Muscle layer of colon (tissue), 2 donors: ENCODE data around the gene RBFOX1.

Source experiments
- H3K27ac ChIP-seq: one replicate; pipeline ENCODE4 v1.7.0; 2013; ENCODE audit warnings: low read depth, mild to moderate bottlenecking, low read length, moderate library complexity
- H3K27me3 ChIP-seq, 2 donors: one replicate each; pipeline ENCODE4 v1.7.0; 2013; ENCODE audit warnings: low read length in 2 of 2, mild to moderate bottlenecking in 2 of 2; ENCODE audit not compliant: insufficient read depth in 2 of 2, control insufficient read depth in 1 of 2
- H3K36me3 ChIP-seq: one replicate; pipeline ENCODE4 v1.7.0; 2013; ENCODE audit warnings: mild to moderate bottlenecking, low read length; ENCODE audit not compliant: insufficient read depth
- H3K4me1 ChIP-seq: one replicate; pipeline ENCODE4 v1.7.0; 2013; ENCODE audit warnings: mild to moderate bottlenecking, low read length; ENCODE audit not compliant: insufficient read depth
- H3K4me3 ChIP-seq, 2 donors: one replicate each; pipeline ENCODE4 v1.7.0; 2013; ENCODE audit warnings: low read length in 2 of 2, low read depth in 1 of 2, mild to moderate bottlenecking in 1 of 2, moderate library complexity in 1 of 2
- H3K9ac ChIP-seq: one replicate; pipeline ENCODE4 v1.7.0; 2013; ENCODE audit warnings: low read length
- H3K9me3 ChIP-seq: one replicate; pipeline ENCODE4 v1.7.0; 2013; ENCODE audit warnings: mild to moderate bottlenecking, low read length
- donor health status: abdominal sarcoma.
- donor health status: Adenocarcinoma of cecum.

RBFOX1 gene

GRCh38 chr16:7315813-7316212, 16.8 kb upstream of the RBFOX1 start:
- H3K27ac ChIP-seq = no peak overlapping the region
- peaks cover 0 to 6% of the 10 kb centered on the region in 2 donors for H3K27me3 ChIP-seq
- H3K9me3 ChIP-seq = no peaks in the 10 kb centered on the region
- H3K4me3 ChIP-seq = no peak overlapping the region
- H3K4me1 ChIP-seq = no peaks in the 10 kb centered on the region
- H3K36me3 ChIP-seq = no peaks in the 10 kb centered on the region
- H3K9ac ChIP-seq = no peak overlapping the region

DNA sequence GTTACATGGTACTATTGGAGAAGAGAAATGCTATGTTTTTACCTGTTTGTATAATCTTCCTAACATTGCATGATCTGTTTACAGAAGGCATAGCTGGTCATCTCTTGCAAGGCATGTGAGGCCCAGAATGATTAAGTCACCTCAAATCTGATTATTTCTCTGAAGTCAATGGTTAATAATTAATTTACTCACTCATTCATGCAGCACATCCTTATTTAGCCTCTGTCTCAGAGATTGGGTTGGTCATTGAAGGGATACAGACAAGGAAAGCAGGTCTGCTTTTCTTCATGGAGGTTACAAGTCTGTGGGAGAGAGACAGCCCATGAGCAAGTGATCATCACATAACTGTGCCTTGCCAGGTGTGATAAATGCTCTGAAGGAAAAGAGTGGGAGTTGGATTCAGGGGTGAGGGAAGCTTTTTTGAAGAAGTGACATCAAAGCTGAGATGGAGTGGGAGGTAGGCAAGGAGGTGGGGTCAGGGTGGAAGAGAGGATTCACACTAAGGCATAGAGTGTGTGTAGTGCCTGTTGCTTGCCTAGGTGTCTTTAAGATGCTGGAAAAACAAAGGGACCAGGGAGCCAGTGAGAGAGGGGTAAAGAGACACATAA, 16.3 kb upstream of the RBFOX1 start:
- Histone ChIP-seq H3K27me3 (peaks cover 0 to 6% of the 10 kb centered on the region in 2 donors), H3K9me3 (no peaks in the 10 kb centered on the region), H3K36me3 (no peaks in the 10 kb centered on the region), H3K4me3 (no peak overlapping the region), H3K27ac (no peak overlapping the region), H3K9ac (no peak overlapping the region), H3K4me1 (no peaks in the 10 kb centered on the region)

- H3K9ac ChIP-seq = no peak overlapping the region
- H3K36me3 ChIP-seq = no peaks in the 10 kb centered on the region
- no peak overlapping the region for H3K27ac ChIP-seq
- no peak overlapping the region for H3K4me3 ChIP-seq
- no peaks in the 10 kb centered on the region for H3K4me1 ChIP-seq
- H3K9me3 ChIP-seq = no peaks in the 10 kb centered on the region
- no peaks in the 10 kb centered on the region for H3K27me3 ChIP-seq
These were observed 14.7 kb upstream of the RBFOX1 start for GRCh38 chr16:7317982-7318381.

DNA sequence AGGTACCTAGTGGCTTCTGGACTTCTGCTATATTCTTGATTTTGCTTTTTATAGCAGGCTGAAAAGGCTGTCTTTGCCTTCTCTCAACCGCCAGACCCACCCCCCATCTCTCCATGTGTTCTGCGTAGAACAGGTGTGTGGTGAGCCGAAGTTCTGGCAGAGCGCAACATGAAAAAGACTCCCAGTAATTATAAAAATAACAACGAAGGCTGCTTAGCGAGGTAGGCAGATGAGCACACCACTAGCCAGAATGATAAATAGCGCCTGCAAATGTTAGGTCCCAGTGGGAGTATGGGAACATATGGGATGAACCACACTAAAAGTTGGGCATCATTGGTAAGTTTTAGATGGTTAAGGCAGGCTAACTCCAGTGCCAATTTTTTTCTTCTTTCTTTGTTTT, 14.0 kb upstream of the RBFOX1 start:
- no peak overlapping the region for H3K27ac ChIP-seq

DNA sequence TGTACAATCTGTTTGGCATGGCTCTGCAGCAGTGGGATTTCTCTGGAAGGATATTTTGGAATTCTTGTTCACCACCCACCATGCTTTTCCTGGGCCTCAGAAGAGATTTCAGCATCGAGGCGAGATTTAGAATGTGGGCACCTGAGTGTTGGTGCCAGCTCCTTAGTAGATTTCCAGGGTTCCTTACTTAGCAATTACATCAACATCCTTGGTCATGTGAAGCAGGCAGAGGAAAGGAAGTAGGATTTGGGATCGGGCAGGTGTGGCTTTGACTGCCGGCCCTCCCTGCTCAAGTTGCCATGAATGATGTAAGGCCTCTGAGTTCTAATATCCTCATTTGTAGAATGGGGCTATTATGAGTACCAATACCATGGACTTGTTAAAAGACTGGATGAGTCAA, 13.1 kb upstream of the RBFOX1 start:
- H3K27ac ChIP-seq = no peak overlapping the region
- no peaks in the 10 kb centered on the region for H3K36me3 ChIP-seq

More for the DNA sequence above, 14.0 kb upstream of the RBFOX1 start:
- Histone ChIP-seq H3K9ac (no peak overlapping the region), H3K4me3 (no peak overlapping the region), H3K9me3 (no peaks in the 10 kb centered on the region), H3K27me3 (no peaks in the 10 kb centered on the region), H3K36me3 (no peaks in the 10 kb centered on the region), H3K4me1 (no peaks in the 10 kb centered on the region)

GRCh38 chr16:7321661-7322060, 11.0 kb upstream of the RBFOX1 start:
- H3K36me3 ChIP-seq = no peaks in the 10 kb centered on the region
- H3K9me3 ChIP-seq = no peaks in the 10 kb centered on the region
- H3K9ac ChIP-seq = no peak overlapping the region
- H3K4me3 ChIP-seq = no peak overlapping the region
- H3K27ac ChIP-seq = no peak overlapping the region
- no peaks in the 10 kb centered on the region for H3K27me3 ChIP-seq
- no peaks in the 10 kb centered on the region for H3K4me1 ChIP-seq

More for the DNA sequence above, 13.1 kb upstream of the RBFOX1 start:
- H3K9ac ChIP-seq = no peak overlapping the region
- H3K27me3 ChIP-seq = no peaks in the 10 kb centered on the region
- no peaks in the 10 kb centered on the region for H3K9me3 ChIP-seq
- H3K4me3 ChIP-seq = no peak overlapping the region
- no peaks in the 10 kb centered on the region for H3K4me1 ChIP-seq

- Histone ChIP-seq H3K9me3 (no peaks in the 10 kb centered on the region), H3K9ac (no peak overlapping the region), H3K4me3 (no peak overlapping the region), H3K27me3 (no peaks in the 10 kb centered on the region), H3K27ac (no peak overlapping the region), H3K36me3 (no peaks in the 10 kb centered on the region), H3K4me1 (no peaks in the 10 kb centered on the region)
These were observed 8.3 kb upstream of the RBFOX1 start for GRCh38 chr16:7324321-7324720.

DNA sequence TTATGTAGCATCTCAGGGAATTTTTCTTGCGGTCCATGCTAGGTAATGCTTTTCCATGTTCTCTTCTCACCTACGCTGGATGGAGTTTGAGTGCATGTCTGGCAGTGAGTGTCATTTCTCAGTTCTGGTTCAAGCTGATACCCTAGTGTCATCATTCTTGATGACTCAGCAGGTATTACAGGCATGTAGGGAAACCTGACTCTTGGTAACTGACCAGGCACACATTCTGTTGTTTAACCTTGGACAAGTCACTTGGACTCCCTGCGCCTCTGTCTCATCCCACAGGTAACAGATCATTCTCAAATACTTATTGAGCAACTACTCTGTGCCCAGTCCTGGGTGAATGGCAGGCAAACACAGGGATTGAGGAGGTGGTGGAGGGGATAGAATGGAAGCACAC, 6.8 kb upstream of the RBFOX1 start:
- H3K27me3 ChIP-seq = no peaks in the 10 kb centered on the region
- no peaks in the 10 kb centered on the region for H3K9me3 ChIP-seq
- H3K4me1 ChIP-seq = no peaks in the 10 kb centered on the region
- H3K36me3 ChIP-seq = no peaks in the 10 kb centered on the region
- H3K4me3 ChIP-seq = no peak overlapping the region
- no peak overlapping the region for H3K27ac ChIP-seq
- no peak overlapping the region for H3K9ac ChIP-seq

DNA sequence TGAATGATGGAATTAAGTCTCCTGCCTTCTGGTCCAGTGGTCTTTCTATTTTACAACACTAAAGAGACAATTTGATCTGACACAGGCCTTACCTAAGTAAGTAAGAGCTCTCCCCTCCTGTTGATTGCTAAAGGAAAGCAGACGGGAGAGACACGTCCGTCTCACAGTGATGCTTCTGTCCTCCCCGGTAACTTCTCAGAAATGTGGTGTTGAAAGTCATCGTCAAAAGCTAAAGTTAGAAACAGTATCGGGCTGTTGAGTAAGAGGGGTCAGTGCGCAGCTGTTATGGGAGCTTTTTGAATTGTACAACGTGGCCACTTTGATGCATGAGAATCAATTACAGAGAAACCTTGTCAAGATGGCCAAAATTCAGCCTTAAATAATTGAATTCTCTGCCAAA, 1.9 kb upstream of the RBFOX1 start:
- H3K9me3 ChIP-seq = no peaks in the 10 kb centered on the region
- H3K27me3 ChIP-seq = peaks cover 0 to 5% of the 10 kb centered on the region in 2 donors
- H3K9ac ChIP-seq = no peak overlapping the region
- H3K4me1 ChIP-seq = no peaks in the 10 kb centered on the region
- H3K4me3 ChIP-seq = no peak overlapping the region
- no peak overlapping the region for H3K27ac ChIP-seq
- no peaks in the 10 kb centered on the region for H3K36me3 ChIP-seq

- H3K36me3 ChIP-seq = no peaks in the 10 kb centered on the region
- no peak overlapping the region for H3K27ac ChIP-seq
- H3K27me3 ChIP-seq = peaks cover 0 to 5% of the 10 kb centered on the region in 2 donors
- no peaks in the 10 kb centered on the region for H3K4me1 ChIP-seq
- no peak overlapping the region for H3K4me3 ChIP-seq
- H3K9ac ChIP-seq = no peak overlapping the region
- no peaks in the 10 kb centered on the region for H3K9me3 ChIP-seq
These were observed 648 bp upstream of the RBFOX1 start for GRCh38 chr16:7331997-7332396.

DNA sequence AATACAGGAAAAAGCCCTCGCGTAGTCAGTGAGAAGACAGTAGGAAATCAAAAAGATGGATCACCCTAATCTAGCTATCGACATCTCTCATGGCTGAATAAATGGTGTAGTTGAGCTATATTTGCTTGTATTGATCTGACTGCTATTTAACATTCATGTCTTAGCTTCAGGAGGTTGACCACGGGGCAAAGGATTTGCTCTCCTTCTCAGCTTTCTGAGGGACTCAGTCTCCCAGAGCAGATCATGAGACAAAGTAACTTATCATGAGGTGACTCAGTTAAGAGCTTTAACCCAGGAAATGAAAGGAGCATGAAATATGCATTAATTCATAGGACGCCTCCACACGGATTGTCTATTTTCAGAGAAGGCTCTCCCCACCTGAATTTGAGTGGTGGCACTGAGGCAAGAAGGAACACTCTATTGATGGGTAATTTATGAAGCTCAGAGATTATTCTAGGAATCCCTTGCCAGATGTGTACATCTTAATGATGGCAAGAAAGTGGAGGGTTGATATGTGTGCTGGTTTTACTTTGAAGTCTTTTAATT, 608 bp downstream of the RBFOX1 start:
- no peak overlapping the region for H3K4me3 ChIP-seq
- no peaks in the 10 kb centered on the region for H3K4me1 ChIP-seq
- H3K9ac ChIP-seq = no peak overlapping the region
- no peaks in the 10 kb centered on the region for H3K36me3 ChIP-seq
- no peak overlapping the region for H3K27ac ChIP-seq
- no peaks in the 10 kb centered on the region for H3K9me3 ChIP-seq
- peaks cover 0 to 5% of the 10 kb centered on the region in 2 donors for H3K27me3 ChIP-seq
